Loucy (cell line): ENCODE results near the gene LIMK2.

ENCODE experiments used
- EZH2phosphoT487 ChIP-seq: fragments of 200-600 bp; IDR thresholded peaks from 2 replicates; pipeline ENCODE4 v1.6.1; 2018; ENCODE audit warnings: antibody characterized with exemption, mild to moderate bottlenecking, moderate library complexity, borderline replicate concordance
- TF ChIP-seq, protein P1 (sequence below): fragments of 200-600 bp; sonication (generic); conservative IDR thresholded peaks from 2 replicates; pipeline ENCODE4 v1.5.1; 2014; ENCODE audit warnings: mild to moderate bottlenecking, antibody characterized with exemption, low read length

DNA sequence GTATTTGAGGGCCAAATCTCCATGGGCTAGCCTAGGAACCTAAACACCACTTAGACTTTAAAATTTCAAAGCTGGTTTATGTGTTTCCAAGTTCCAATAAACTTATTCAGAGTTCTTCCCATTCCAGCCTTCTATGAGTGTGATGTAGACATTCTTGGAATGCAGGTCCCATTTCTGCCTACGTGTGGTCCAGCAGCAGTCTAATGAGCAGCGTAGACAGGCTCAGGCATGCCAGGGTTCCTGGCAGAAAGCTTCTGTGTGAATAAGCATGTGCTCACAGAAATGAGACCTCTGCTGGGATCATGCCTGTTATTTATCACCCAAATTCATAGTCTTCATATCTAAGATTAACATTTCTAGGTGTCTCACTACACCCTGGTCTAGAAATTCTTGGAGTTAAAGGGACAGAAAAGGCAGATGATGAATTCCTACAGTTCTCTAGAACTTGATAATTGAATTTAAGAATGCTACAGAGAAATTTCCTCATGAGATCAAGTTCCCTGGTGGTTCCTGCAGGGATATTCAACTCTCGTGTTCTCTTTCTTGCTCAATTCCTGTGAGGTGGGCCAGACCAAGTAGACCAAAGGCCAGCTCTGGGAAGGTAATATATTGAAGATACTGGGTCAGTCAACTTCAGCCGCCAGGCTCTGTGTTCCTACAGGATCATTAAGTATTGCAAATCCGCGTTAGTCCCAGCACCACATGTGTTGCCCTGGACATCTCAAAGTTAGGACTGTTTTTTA, 34.5 kb upstream of the LIMK2 start:
- TF ChIP-seq, protein P1, sequence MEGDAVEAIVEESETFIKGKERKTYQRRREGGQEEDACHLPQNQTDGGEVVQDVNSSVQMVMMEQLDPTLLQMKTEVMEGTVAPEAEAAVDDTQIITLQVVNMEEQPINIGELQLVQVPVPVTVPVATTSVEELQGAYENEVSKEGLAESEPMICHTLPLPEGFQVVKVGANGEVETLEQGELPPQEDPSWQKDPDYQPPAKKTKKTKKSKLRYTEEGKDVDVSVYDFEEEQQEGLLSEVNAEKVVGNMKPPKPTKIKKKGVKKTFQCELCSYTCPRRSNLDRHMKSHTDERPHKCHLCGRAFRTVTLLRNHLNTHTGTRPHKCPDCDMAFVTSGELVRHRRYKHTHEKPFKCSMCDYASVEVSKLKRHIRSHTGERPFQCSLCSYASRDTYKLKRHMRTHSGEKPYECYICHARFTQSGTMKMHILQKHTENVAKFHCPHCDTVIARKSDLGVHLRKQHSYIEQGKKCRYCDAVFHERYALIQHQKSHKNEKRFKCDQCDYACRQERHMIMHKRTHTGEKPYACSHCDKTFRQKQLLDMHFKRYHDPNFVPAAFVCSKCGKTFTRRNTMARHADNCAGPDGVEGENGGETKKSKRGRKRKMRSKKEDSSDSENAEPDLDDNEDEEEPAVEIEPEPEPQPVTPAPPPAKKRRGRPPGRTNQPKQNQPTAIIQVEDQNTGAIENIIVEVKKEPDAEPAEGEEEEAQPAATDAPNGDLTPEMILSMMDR = no peak
- TF ChIP-seq EZH2phosphoT487 = no peak
